CD4-positive, alpha-beta T cell treated with Interleukin-15 for 4 hours (primary cell): ENCODE measurements around the gene ATPAF2.

Experiments used
- DNase-seq: peaks from one replicate; pipeline ENCODE4 v3.0.0-alpha.2; 2020; ENCODE audit warnings: low spot score

The ATPAF2 gene

DNA sequence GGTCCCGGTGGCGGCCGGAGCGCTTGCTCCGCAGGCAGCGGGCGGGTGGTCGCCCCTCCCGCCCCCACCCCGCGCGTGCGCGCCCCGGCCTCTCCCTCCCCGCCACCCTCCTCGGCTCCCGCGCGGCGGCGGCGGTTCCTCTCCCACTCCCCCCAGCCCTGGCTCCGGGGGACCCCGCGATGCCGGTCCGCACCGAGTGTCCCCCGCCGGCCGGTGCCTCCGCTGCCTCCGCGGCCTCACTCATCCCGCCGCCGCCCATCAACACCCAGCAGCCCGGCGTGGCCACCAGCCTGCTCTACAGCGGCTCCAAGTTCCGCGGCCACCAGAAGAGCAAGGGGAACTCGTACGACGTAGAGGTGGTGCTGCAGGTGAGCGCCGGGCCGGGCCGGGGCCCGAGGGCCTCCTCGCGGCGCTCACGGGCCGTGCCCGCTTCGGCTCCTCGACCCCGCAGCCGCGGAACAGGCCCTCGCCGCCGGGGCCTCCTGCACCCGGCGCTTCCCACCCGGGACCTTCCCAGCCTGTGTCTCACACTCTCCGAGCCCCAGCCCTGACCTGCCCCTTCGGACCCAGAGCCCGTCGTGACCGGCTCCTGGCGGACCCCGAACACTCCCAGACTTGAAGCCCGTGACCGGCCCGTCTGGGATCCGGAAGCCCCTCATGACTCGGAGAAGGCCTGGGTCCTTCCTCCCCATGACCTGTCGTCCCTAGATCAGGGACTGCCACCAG is 730 bp upstream of the ATPAF2 start:
- DNase-seq, result no peak

- DNase-seq, result peak; percentile 27
Observed at GRCh38 chr17:18038149-18038850, 668 bp downstream of the ATPAF2 start.

DNA sequence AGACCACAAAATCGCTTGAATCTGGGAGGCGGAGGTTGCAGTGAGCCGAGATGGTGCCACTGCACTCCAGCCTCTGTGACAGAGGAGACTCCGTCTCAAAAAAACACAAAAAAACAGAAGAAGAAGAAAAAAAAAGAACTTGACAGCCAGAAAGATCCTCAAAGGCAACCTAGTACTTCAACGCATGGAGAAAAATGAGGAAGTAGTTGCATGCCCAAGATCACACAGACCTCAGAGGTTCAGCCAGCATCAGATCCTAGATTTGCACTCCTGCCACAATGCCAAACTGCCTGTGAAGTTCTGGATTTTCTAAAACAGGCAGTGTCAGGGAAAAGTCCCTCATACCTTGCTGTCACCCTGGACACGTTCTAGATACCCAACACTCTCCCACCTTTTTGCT is 1.5 kb downstream of the ATPAF2 start:
- DNase-seq, result no peak

- DNase-seq, result no peak
Observed at GRCh38 chr17:18035704-18036103, 3.3 kb downstream of the ATPAF2 start.

DNA sequence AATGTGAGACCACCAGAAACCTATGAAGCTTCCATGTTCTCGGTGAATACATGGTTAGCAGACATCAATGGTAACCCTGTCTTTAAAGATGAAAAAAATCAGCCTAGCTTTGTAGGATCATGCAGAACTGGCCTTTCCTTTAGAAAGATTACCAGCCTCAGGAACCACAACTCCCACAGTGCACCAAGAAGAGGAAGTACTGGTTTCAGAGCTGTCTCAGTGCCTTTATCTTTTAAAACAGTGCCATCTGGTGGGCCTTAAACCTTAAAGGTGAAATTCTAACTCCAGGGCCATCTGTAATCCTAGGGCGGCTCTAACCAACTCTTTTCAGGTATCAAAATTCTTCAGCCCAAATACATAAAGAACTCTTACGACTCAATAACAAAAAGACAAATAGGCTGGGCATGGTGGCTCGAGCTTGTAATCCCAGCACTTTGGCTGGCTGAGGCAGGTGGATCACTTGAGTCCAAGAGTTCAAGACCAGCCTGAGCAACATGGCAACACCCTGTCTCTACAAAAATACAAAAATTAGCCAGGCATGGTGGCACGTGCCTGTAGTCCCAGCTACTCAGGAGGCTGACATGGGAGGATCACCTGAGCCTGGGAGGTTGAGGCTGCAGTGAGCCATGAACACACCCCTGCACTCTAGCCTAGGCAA is 5.4 kb downstream of the ATPAF2 start:
- peak; percentile 79 for DNase-seq

DNA sequence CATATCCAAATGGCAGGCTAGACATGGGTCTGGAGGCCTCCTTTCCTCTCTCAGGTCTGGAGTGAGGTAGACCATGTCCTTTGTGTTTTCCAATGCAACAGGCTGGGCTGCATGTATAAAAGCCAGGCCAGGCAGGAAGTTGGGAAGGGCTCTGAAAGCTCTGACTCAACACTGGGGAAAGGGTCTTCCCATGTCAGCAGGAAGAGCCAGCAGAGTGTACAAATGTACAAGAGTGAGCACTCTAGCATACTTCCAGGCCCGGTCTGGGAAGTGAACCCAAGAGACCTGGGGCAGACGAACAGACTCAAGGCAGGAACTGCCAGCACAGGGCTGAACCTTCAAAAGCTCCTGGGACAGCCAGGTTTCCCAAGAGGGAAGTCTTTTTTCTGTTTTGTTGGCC is 7.0 kb downstream of the ATPAF2 start:
- no peak for DNase-seq

DNA sequence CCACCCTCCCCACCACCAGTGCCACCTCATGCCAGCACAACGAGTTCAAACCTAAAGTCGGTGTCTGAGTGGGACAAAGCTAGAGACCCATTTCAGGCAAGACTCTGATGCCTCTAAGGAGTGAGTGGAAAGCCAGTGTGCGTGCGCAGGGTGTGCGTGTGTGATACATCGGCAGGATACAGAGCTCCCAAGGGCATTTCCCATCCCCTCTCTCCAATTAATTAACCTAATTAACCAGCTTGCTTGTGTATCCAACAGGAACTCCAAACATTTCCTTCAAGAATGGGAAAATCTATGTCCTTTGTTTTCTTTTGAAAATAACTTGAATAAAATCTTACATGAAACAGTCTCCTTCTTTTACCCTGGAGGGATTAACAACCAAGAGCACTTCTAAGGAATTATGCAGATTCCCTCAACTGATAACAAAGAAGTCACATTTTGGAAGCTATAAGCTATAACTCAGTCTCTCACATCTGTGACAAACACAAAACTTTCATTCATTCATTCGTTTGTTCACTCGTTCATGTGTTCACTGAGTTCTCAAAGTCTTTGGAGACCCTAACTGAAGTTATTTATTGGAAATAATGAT is 9.9 kb downstream of the ATPAF2 start:
- no peak for DNase-seq

GRCh38 chr17:18028114-18028951 is 10.6 kb downstream of the ATPAF2 start:
- DNase-seq, result no peak

- DNase-seq, result no peak
Observed at GRCh38 chr17:18027280-18027679, 11.7 kb downstream of the ATPAF2 start.

- peak; percentile 22 for DNase-seq
Observed at GRCh38 chr17:18025945-18026776, 12.8 kb downstream of the ATPAF2 start.

DNA sequence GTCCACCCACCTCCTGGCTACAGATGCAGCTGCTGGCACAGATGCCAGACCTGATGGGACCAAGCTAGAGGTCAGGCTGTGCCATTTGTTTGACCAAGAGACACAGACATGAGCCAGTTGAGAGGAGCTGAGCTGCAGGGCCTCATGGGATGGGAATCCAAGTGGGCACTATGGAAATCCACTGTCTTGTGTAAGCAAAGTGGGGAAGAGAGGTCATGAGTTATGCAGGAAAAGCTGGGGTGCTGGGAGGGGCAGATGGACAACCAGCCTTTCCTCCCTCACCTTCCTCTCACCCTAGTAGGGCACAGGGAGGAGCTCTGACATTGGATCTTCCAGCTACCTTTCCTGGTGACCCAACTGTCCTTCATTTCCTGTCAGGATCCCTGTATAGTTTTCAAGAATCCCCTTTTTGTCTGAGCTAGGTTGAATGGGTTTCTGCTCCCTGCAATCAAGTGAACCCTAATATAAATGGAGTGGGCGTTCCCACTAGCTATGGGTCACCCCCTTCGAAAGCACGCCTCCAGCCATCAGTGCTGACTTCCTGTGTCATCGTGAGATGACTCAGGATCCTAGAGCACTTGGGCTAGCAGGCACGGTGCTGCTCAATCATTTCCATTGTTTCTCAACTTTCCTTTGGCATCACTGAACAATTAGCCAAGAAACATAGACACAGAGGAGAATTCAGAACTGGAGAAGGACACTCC is 13.6 kb downstream of the ATPAF2 start:
- DNase-seq, result peak; percentile 34

DNA sequence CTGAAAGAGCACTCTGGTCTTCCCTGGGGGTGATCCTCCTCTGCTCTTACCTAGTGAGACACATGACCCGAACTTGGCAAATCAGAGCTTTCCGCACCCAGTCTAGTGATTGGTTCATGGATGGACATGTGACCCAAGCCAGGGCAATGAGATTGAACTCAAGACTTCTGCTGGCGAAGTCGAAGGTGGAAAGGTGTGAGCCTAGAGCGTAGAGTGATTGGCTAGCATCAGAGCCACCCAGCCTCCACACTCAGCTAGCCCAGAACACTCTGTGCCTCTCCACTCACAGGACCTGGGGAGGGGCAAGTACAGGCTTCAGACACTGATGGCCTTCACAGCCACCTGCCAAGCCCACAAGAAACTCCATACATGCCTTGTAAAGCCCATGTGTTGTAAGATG is 17.6 kb downstream of the ATPAF2 start:
- DNase-seq, result no peak

- DNase-seq, result no peak
Observed at GRCh38 chr17:18020971-18021370, 18.0 kb downstream of the ATPAF2 start.

DNA sequence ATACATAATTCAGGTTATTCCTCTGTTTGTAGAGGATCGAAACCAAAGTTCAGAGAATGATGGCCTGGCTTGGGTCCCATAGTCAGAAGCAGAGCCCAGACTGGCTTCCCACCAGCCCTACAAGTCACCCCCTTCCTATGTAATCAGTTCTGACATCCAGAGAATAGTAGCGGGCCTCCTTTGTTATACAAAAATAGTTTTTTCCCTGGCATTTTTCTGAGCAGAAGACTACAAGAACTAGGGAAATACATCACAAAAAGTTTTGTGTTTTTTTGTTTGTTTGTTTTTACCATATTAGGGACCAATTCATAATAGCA is 19.2 kb downstream of the ATPAF2 start:
- DNase-seq, result no peak

GRCh38 chr17:18018411-18018921 is 20.5 kb downstream of the ATPAF2 start:
- DNase-seq, result no peak

- no peak for DNase-seq
Observed at GRCh38 chr17:18017958-18018357, 21.0 kb downstream of the ATPAF2 start.

DNA sequence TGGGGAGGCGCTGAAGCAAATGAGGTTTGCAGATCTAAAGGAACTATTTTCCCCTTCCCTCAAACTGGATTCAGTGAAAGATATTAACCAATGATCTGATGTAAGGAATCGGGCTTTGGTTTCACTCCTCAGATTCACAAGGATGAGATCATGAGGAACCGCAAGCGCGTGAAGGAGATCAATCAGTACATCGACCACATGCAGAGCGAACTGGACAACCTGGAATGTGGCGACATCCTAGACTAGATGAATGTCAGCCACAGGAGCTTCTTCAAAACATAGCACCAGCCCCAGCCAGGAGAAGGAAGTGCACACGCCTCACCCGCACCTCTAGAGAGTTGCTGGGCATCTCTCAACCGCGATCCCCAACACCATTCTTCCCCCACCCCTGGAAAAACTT is 22.5 kb downstream of the ATPAF2 start:
- no peak for DNase-seq

DNA sequence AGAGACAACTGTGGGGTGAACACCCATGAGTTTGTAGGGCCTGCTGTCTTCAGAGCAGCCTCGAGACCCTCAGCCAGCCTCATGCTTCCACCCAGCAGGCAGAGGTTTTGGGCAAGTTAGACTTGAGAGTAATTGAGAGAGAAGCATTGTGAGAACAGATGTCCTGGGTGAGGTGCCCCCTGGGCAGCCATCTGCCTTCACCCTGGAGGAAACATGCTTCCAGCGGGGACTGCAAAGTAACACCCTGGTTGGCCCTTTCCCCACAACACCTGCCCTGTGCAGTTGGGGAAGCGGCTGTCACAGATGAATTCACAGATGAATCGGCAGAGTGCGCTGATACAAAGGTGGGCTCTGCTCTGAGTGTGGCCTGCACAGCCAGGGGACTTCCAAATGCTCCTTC is 23.4 kb downstream of the ATPAF2 start:
- no peak for DNase-seq

GRCh38 chr17:18014006-18014405 is 25.0 kb downstream of the ATPAF2 start:
- DNase-seq, result no peak

GRCh38 chr17:18011286-18011685 is 27.7 kb downstream of the ATPAF2 start:
- no peak for DNase-seq
